ENCODE data around the gene GABRR3. TPM values are rescaled to one million over a fixed set of nuclear protein-coding genes. Genes with fewer than 3 reads are reported as not detected.

The GABRR3 gene
- total RNA-seq, 1 donor from 2014 or later = not detected

DNA sequence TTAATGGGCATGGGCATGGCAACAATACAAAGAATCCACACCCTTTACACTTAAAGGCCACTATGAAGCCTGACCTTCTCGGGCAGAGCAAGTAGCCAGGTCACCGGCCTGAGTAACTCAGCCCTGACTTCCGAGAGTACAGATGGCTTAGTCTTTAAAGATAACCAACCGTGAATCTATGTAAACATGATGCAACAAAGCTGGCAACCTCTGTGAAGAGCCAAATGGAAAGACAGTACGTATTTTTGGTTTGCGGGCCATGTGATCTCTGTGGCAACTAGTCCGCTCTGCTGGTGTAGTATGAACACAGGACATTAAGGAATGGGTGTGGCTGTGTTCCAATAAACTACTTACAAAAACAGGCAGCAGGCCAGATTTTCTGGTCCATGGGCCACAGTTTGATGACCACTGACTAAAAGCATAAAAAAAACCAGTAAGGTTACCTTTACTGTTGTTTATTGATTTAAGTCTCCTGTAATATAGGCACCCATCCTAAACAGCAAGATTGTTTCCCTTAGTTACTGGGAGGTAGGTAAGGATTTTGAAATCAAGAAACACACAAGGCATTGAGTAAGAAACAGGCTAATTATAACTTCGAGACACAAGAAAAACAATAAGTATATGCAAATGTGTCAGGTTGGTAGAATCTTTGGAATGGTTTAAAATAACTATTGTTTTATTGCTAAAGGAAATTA, 77.4 kb downstream of the GABRR3 start:
- Mint-ChIP-seq H3K36me3 (peaks cover 21% of the 10 kb centered on the region), H3K4me3 (no peak overlapping the region), H3K9me3 (no peaks in the 10 kb centered on the region), H3K27ac (no peak overlapping the region), H3K4me1 (peaks cover 13% of the 10 kb centered on the region), H3K27me3 (ENCODE audit: low read depth) (peaks cover 3% of the 10 kb centered on the region)
- TF ChIP-seq, protein P1, sequence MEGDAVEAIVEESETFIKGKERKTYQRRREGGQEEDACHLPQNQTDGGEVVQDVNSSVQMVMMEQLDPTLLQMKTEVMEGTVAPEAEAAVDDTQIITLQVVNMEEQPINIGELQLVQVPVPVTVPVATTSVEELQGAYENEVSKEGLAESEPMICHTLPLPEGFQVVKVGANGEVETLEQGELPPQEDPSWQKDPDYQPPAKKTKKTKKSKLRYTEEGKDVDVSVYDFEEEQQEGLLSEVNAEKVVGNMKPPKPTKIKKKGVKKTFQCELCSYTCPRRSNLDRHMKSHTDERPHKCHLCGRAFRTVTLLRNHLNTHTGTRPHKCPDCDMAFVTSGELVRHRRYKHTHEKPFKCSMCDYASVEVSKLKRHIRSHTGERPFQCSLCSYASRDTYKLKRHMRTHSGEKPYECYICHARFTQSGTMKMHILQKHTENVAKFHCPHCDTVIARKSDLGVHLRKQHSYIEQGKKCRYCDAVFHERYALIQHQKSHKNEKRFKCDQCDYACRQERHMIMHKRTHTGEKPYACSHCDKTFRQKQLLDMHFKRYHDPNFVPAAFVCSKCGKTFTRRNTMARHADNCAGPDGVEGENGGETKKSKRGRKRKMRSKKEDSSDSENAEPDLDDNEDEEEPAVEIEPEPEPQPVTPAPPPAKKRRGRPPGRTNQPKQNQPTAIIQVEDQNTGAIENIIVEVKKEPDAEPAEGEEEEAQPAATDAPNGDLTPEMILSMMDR (IDR thresholded peaks at IDR 0.05; ENCODE audit: unreplicated experiment) = no peak
- no peak for DNase-seq (ENCODE audit: low spot score in 2 of 2, unreplicated experiment in 2 of 2)

DNA sequence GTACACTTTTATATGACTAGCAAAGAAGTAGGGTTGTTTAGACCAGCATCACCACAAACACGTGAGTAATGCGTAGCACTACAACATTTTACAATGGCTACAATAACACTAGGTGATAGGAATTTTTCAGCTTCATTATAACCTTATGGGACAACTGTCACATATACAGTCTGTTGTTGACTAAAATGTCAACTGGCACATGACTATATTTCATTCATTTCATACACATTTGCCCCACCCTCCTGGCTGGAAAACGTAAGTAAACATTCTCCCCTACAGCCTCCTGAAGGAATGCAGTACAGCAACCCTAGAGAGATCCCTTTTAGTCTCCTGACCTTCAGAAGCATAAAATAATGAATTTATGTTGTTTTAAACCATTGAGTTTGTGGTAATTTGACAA, 79.1 kb downstream of the GABRR3 start:
- DNase-seq (ENCODE audit: low spot score in 2 of 2, unreplicated experiment in 2 of 2) = no peak
- Mint-ChIP-seq H3K4me1 (peaks cover 5% of the 10 kb centered on the region), H3K27me3 (ENCODE audit: low read depth) (no peaks in the 10 kb centered on the region), H3K27ac (no peak overlapping the region), H3K36me3 (peaks cover 21% of the 10 kb centered on the region), H3K4me3 (no peak overlapping the region), H3K9me3 (no peaks in the 10 kb centered on the region)
- TF ChIP-seq, protein P1 (IDR thresholded peaks at IDR 0.05; ENCODE audit: unreplicated experiment) = no peak

DNA sequence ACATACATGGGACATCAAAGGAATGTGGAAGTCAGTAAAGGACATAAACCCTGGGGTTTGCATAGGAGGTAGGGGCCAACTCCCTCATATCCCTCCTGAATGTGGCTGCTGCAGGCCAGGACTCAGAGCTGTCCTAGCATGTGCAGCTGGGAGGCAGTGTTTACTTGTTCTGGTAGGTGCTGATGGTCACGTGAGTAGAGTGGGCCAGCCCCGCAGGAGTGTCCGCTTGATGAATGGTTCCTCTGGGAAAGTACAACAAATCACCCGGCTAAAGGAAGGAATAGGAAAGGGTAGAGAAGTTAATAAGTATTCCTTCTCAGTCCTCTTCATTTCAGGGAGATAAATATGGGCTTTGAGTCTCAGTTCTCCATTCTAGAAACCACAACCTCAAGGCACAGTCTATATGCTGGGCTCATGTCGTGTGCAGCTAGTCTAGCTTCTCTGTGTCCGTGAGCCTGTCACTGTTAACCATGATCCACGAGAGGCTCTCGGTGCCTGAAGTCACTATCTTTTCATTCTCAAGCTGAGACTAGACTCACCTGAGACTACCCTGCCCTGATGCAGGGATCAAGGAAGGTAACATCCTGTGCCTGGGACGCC, 80.8 kb downstream of the GABRR3 start:
- no peaks in the 10 kb centered on the region for H3K27me3 Mint-ChIP-seq (ENCODE audit: low read depth)
- no peak for DNase-seq (ENCODE audit: low spot score in 2 of 2, unreplicated experiment in 2 of 2)
- H3K36me3 Mint-ChIP-seq = peaks cover 34% of the 10 kb centered on the region
- TF ChIP-seq, protein P1 (IDR thresholded peaks at IDR 0.05; ENCODE audit: unreplicated experiment) = no peak
- H3K9me3 Mint-ChIP-seq = no peaks in the 10 kb centered on the region
- H3K27ac Mint-ChIP-seq = no peak overlapping the region
- peaks cover 3% of the 10 kb centered on the region for H3K4me1 Mint-ChIP-seq
- H3K4me3 Mint-ChIP-seq = no peak overlapping the region

DNA sequence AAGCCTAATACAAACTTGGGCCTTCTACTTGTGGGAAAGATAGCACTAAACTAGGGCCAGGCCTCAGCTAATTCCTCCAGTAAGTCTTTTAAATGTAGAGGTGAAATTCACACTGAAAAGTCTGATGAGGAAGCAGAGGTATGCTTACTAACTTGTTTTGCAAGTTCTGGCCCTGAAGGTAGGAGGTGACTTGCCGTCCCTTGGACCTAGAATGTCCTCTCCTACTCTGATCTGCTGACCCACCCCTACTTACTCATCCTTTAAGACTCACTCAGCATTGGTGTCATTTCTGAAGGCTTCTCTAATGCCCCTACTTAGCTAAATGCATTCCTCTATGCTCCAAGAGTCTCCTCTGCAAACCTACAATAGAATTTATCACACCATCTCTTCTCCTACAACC, 82.2 kb downstream of the GABRR3 start:
- H3K9me3 Mint-ChIP-seq = no peaks in the 10 kb centered on the region
- DNase-seq (ENCODE audit: low spot score in 2 of 2, unreplicated experiment in 2 of 2) = no peak
- H3K27me3 Mint-ChIP-seq (ENCODE audit: low read depth) = no peaks in the 10 kb centered on the region
- peaks cover 40% of the 10 kb centered on the region for H3K36me3 Mint-ChIP-seq
- no peak overlapping the region for H3K4me3 Mint-ChIP-seq
- TF ChIP-seq, protein P1 (IDR thresholded peaks at IDR 0.05; ENCODE audit: unreplicated experiment) = no peak
- H3K4me1 Mint-ChIP-seq = peaks cover 3% of the 10 kb centered on the region
- no peak overlapping the region for H3K27ac Mint-ChIP-seq

DNA sequence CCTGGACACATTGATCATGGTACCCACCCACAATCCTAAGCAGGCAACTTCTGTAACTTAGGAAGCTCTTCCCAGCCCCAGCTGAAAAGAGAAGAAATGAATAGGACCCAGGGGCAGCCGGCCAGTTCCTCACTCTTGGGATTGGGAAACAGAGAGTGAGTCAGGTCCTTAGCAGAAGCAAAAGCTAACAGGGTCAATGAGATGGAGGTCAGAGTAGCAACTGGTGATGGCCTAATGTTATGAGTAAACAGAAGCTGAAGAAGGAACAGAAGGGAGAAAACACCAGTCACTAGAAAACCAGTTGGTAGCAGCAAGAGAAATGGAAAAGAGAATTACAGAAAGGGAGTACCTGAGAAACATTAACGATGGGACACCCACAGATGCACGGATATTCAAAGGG, 82.8 kb downstream of the GABRR3 start:
- H3K4me1 Mint-ChIP-seq = peaks cover 3% of the 10 kb centered on the region
- H3K4me3 Mint-ChIP-seq = no peak overlapping the region
- no peak overlapping the region for H3K27ac Mint-ChIP-seq
- no peaks in the 10 kb centered on the region for H3K9me3 Mint-ChIP-seq
- DNase-seq (ENCODE audit: low spot score in 2 of 2, unreplicated experiment in 2 of 2) = no peak
- no peaks in the 10 kb centered on the region for H3K27me3 Mint-ChIP-seq (ENCODE audit: low read depth)
- peaks cover 42% of the 10 kb centered on the region for H3K36me3 Mint-ChIP-seq
- TF ChIP-seq, protein P1 (IDR thresholded peaks at IDR 0.05; ENCODE audit: unreplicated experiment) = no peak
